HAP-1 (cell line): ENCODE data around the gene MOB3A.

Source experiments
- DNase-seq, 2 experiments: peaks; one replicate each; pipeline ENCODE4 v3.0.0-alpha.2; 2016 to 2020; ENCODE audit warnings: low spot score in 2 of 2
- H3K27me3 ChIP-seq: fragments of 250-450 bp; sonication (Bioruptor Pico); 2 replicates; pipeline ENCODE4 v1.5.1; 2020; ENCODE audit warnings: low read depth, mild to moderate bottlenecking, moderate library complexity
- H3K36me3 ChIP-seq: fragments of 250-450 bp; sonication (Bioruptor Pico); replicated peaks from 2 replicates; pipeline ENCODE4 v1.5.1; 2020; ENCODE audit warnings: mild to moderate bottlenecking
- H3K4me1 ChIP-seq: fragments of 250-450 bp; sonication (Bioruptor Pico); 2 replicates; pipeline ENCODE4 v1.5.1; 2020; ENCODE audit warnings: mild to moderate bottlenecking
- H3K4me3 ChIP-seq: fragments of 250-450 bp; sonication (Bioruptor Pico); 2 replicates; pipeline ENCODE4 v1.5.1; 2020; ENCODE audit warnings: mild to moderate bottlenecking, moderate library complexity
- H3K9me3 ChIP-seq: fragments of 250-450 bp; sonication (Bioruptor Pico); 2 replicates; pipeline ENCODE4 v1.5.1; 2020; ENCODE audit warnings: mild to moderate bottlenecking, moderate library complexity
- in situ Hi-C: fragments of 300-500 bp; cut with MboI; formaldehyde crosslinking; loops from 3 replicates; pipeline ENCODE4 v1.14.3; 2020; ENCODE audit warnings: low sequenced_read_pairs, inconsistent platforms, mixed read lengths

Gene MOB3A

DNA sequence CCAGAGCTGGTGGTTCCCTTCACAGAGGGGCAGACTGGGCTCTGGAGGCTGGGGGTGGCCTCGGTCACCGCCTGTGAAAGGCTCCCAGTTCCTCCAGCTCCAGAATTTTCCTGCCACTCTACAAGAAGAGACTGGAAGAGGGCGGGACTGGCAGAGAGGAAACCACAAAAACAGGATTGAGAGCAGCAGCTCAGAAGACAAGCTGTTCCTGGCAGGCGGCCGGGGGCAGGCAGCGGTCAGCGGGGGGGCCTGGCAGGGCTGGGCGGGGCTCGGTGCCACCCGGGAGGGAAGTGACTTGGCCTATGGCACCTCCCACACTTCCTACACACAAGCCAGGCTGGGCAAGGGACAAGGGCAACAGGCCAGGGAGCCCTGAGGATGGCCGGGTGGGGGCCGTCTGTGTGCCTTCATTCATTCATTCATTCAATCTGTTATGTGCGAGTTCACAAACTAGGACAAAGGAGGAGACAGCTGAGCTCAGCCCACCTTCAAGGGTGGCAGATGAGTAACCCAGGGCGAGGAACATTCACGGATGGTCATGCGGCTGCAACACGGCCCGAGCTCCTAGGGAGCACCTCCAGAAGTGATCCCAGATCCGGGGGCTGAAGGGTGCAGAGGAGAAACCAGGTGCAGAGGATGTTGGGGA lies 63.7 kb downstream of the MOB3A start:
- H3K4me3 ChIP-seq = no peak overlapping the region
- no peaks in the 10 kb centered on the region for H3K9me3 ChIP-seq
- H3K27me3 ChIP-seq = no peaks in the 10 kb centered on the region
- H3K4me1 ChIP-seq = no peaks in the 10 kb centered on the region; the same call in 1 of the 2 replicates
- in situ Hi-C loops = no loop called here
- DNase-seq = no peak
- H3K36me3 ChIP-seq = no peaks in the 10 kb centered on the region

DNA sequence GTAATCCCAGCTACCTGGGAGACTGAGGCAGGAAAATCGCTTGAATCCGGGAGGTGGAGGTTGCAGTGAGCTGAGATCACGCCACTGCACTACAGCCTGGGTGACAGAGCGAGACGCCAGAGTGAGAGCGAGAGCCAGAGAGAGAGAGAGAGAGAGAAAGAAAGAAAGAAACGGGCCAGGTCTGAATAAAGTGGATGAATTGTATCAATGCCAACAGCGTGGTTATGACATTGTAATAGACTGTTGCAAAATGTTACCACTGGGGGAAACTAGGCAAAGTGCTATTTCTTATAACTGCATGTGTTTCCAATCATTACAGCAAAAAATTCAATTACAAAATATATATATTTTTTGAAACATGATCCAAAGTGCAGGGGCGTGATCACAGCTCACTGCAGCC lies 68.8 kb downstream of the MOB3A start:
- no peaks in the 10 kb centered on the region for H3K4me1 ChIP-seq
- in situ Hi-C loops = no loop called here

DNA sequence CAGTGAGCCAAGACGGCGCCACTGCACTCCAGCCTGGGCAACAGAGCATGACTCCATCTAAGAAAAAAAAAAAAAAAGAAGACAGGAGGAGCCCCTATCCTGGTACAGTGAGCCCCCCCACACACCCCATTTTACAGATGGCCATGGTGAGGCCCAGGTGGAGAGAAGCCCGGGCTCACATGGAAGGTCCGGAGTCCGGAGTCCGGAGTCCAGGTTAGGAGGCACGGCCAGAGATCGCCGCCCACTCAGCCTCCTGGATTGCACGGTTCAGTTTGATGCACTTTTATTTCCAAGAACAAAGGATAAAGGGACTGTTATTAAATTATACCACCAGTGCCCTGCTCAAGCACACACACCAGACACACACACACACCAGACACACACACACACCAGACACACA lies 69.4 kb downstream of the MOB3A start:
- Histone ChIP-seq H3K9me3 (no peaks in the 10 kb centered on the region), H3K36me3 (no peaks in the 10 kb centered on the region), H3K27me3 (no peaks in the 10 kb centered on the region), H3K4me1 (no peaks in the 10 kb centered on the region), H3K4me3 (no peak overlapping the region)
- DNase-seq = no peak
- in situ Hi-C loops = no loop called here

More for the DNA sequence above, 68.8 kb downstream of the MOB3A start:
- Histone ChIP-seq H3K9me3 (no peaks in the 10 kb centered on the region), H3K36me3 (no peaks in the 10 kb centered on the region), H3K4me3 (no peak overlapping the region), H3K27me3 (no peaks in the 10 kb centered on the region)
- no peak for DNase-seq

DNA sequence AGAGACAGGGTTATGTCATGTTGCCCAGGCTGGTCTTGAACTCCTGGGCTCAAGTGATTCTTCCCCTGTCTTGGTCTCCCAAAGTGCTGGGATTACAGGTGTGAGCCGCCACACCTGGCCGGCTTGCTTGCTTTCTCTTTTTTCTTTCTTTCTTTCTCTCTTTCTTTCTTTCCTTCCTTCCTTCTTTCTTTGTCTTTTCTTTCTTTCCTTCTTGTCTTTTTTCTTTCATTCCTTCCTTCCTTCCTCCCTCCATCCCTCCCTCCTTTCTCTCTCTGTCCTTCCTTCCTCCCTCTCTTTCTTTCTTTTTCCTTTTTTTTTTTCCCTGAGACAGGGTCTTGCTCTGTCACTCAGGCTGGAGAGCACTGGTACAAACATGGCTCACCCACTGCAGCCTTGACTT lies 73.8 kb downstream of the MOB3A start:
- no peak overlapping the region for H3K4me3 ChIP-seq
- H3K9me3 ChIP-seq = no peaks in the 10 kb centered on the region
- no peak for DNase-seq
- in situ Hi-C loops = no loop called here
- H3K36me3 ChIP-seq = no peaks in the 10 kb centered on the region
- H3K27me3 ChIP-seq = no peaks in the 10 kb centered on the region
- no peaks in the 10 kb centered on the region for H3K4me1 ChIP-seq

DNA sequence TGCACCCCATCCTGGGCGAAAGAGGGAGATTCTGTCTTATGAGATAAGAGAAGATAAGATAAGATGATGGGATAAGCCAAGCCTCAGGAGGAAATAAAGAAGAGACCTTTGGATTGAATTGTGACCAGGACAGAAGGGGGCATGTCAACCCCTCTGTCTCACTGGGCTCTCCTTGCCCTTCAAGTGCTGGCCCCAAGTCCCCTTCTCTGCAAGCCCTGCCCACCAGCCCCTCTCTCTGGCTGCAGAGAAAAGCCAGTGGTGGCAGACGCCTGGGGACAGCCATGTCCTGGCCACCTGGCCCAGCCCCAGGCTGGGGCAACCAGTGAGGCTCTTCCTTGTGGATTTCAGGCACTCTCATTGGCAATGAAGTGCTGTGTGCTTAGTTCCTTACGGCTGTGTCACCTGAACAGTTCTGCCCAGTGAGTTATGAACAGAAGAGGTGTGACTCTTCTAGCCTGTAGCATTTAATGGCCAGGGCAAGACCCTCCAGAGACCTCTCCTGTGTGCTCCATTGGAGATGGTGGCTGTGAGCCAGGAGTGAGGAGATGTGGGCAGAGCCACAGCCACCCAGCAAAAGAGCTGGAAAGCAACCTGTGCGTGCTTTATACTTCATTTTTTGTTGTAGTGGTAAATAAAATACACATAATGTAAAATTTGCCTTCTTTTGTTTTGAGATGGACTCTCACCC lies 74.5 kb downstream of the MOB3A start:
- H3K4me1 ChIP-seq = no peaks in the 10 kb centered on the region
- H3K4me3 ChIP-seq = no peak overlapping the region
- in situ Hi-C loops = no loop called here
- H3K27me3 ChIP-seq = no peaks in the 10 kb centered on the region
- H3K36me3 ChIP-seq = no peaks in the 10 kb centered on the region
- H3K9me3 ChIP-seq = no peaks in the 10 kb centered on the region
- no peak for DNase-seq
